Right hindlimb (tissue), 1 donor: ENCODE data around the gene MRPL12.

ENCODE experiments used
- DNase-seq: peaks from one replicate; pipeline ENCODE4 v3.0.0-alpha.2; 2018

Gene MRPL12

DNA sequence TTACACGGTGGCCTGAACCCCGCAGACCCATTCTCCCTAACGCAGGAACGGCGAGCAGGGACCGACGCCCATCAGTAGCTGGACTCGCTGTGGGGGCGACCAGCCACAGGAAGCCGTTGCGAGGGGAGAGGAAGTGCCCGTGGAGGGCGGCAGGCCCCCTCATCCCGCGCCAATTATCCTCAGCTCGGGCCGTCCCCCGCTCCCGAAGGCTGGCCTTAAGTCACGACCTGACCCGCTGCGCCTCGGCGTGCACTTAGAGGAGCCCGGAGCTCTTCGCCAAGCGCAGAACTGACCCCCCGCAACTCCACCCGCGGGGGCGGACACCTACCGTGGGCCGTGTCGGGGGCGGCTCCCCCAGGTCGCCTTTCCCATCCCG is 20.0 kb upstream of the MRPL12 start:
- no peak for DNase-seq

DNA sequence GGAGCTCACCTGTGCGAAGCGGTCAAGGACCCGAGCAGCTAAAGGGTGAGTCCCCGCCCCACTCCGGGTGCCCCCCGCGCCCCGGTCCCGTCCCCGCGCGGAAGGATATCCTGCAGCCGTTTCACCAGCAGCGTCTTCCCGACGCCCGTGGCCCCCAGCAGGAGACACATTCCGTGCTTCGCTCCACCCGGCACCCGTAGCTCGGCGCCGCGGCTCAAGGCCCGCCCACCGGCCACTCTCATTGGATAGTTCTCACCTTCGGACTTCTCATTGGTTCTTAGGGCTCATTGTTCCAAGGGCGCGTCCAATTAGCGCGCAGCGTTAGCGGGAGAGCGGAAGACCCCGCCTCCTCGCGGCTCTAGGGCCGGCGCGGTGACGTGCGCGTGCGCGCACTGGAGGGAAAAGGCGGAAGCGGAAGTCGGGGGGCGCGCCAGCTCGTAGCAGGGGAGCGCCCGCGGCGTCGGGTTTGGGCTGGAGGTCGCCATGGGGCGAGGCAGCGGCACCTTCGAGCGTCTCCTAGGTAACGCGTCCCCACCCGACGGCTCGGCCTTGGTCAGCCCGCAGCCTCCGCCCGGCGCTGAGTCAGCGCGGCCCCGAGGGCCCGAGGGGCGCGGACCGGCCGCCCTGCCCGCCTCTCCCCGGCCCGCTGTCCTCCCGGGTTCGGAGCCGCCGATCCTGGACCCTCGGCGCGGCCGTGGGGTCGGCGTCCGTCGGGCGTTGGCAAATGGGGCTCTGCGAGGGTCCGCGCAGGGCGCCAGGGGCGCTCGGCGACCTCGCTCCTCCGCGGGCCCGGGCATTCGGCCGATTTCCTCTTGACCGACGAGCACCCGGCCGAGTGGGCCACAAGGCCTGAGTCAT is 19.4 kb upstream of the MRPL12 start, which contains the start of the genes ARL16 and HGS:
Gene ARL16 (minus strand): TSS at position 214 of the 858 bp plus-strand sequence. CDS start 44 bp downstream, at position 170.
Gene HGS (plus strand): TSS at position 428 of the 858 bp plus-strand sequence. CDS start 56 bp downstream, at position 484.
- peak; percentile 99 for DNase-seq

GRCh38 chr17:81684442-81684911 is 18.7 kb upstream of the MRPL12 start:
- DNase-seq: no peak

- no peak for DNase-seq
Measured at GRCh38 chr17:81685108-81685507, 18.1 kb upstream of the MRPL12 start.

DNA sequence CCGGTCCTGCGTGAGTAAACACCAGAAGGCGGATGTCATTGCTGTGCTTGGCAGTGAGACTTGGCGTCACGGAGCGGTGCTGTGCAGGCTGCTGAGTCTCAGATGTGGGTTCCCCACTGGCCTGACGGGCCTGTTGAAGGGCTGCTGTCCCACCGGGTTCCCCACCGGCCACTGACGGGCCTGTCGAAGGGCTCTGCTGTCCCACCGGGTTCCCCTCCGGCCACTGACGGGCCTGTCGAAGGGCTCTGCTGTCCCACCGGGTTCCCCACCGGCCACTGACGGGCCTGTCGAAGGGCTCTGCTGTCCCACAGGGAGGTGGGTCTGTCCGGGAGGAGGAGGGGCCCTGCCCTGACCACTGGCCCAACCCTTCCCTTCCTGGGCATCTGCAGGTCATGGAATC is 16.6 kb upstream of the MRPL12 start:
- no peak for DNase-seq

GRCh38 chr17:81687770-81688541 is 15.2 kb upstream of the MRPL12 start:
- no peak for DNase-seq

GRCh38 chr17:81688616-81689015 is 14.6 kb upstream of the MRPL12 start:
- no peak for DNase-seq

DNA sequence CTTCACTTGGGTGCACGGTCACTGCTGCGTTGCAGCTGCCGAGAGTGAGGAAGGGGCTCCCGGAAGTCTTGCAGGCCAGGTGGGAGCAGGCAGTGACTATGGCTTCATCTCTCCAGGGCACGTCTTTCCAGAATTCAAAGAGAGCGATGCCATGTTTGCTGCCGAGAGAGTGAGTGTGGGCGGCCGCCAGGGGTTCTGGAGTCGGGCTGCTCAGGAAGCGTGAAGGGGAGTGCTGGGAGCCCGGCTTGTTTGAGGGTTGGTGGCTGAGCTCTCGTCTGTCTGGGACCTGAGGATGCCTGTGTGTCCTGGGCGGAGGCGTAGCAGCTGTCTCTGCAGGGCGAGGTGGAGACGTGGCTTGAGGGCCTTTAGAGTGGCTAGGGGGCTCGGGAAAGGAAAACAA is 13.1 kb upstream of the MRPL12 start:
- DNase-seq: no peak

GRCh38 chr17:81690549-81690948 is 12.6 kb upstream of the MRPL12 start:
- no peak for DNase-seq

GRCh38 chr17:81691196-81691595 is 12.0 kb upstream of the MRPL12 start:
- DNase-seq: no peak

- no peak for DNase-seq
Measured at GRCh38 chr17:81691608-81692007, 11.6 kb upstream of the MRPL12 start.

DNA sequence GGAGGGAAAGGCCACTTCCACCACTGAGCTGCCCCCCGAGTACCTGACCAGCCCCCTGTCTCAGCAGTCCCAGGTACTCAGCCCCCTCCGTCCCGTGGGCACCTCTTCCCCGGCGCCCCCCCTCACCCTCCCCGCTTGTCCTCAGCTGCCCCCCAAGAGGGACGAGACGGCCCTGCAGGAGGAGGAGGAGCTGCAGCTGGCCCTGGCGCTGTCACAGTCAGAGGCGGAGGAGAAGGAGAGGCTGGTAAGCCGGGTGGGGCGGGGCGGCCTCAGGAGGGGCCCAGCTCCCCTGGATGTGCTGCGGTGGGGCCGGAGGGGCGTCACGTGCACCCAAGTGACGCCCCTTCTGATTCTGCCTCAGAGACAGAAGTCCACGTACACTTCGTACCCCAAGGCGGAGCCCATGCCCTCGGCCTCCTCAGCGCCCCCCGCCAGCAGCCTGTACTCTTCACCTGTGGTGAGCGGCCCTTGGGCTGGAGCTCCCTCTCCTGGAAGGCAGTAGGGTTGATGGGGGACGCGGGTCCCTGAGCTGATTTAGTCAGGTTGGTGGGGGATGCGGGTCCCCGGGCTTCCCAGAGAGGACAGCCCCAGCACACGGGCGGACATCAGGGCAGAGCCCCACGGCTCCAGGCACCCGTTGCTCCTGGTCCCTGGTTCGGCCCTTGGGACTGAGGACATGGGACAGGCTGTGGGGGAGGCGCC is 9.5 kb upstream of the MRPL12 start:
- DNase-seq: no peak

DNA sequence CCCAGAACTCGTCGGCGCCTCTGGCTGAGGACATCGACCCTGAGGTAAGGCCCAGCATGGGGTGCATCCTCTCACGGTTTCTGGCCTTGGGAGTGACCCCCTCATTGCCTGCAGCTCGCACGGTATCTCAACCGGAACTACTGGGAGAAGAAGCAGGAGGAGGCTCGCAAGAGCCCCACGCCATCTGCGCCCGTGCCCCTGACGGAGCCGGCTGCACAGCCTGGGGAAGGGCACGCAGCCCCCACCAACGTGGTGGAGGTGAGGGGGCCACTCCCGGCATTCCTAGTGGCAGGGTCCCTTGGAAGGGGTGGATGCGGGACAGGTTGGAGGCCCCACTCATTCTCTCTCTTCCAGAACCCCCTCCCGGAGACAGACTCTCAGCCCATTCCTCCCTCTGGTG is 8.4 kb upstream of the MRPL12 start:
- no peak for DNase-seq

- no peak for DNase-seq
Measured at GRCh38 chr17:81695211-81695610, 8.0 kb upstream of the MRPL12 start.

GRCh38 chr17:81695801-81696200 is 7.4 kb upstream of the MRPL12 start:
- no peak for DNase-seq

DNA sequence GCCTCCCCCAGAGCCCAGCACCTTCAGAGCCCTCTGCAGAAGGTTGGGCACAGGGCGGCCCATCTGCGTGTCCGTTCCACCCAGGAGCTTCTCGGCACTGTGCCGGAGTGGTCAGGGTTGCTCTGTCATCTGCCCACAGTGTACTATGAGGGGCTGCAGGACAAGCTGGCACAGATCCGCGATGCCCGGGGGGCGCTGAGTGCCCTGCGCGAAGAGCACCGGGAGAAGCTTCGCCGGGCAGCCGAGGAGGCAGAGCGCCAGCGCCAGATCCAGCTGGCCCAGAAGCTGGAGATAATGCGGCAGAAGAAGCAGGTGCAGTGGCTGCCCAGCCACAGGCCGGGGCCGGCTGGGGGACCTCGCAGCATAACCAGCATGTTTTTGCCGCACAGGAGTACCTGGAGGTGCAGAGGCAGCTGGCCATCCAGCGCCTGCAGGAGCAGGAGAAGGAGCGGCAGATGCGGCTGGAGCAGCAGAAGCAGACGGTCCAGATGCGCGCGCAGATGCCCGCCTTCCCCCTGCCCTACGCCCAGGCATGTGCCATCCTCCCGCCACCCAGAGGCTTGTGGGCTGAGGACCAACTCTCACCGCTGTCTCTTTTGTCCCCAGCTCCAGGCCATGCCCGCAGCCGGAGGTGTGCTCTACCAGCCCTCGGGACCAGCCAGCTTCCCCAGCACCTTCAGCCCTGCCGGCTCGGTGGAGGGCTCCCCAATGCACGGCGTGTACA is 6.8 kb upstream of the MRPL12 start:
- no peak for DNase-seq

DNA sequence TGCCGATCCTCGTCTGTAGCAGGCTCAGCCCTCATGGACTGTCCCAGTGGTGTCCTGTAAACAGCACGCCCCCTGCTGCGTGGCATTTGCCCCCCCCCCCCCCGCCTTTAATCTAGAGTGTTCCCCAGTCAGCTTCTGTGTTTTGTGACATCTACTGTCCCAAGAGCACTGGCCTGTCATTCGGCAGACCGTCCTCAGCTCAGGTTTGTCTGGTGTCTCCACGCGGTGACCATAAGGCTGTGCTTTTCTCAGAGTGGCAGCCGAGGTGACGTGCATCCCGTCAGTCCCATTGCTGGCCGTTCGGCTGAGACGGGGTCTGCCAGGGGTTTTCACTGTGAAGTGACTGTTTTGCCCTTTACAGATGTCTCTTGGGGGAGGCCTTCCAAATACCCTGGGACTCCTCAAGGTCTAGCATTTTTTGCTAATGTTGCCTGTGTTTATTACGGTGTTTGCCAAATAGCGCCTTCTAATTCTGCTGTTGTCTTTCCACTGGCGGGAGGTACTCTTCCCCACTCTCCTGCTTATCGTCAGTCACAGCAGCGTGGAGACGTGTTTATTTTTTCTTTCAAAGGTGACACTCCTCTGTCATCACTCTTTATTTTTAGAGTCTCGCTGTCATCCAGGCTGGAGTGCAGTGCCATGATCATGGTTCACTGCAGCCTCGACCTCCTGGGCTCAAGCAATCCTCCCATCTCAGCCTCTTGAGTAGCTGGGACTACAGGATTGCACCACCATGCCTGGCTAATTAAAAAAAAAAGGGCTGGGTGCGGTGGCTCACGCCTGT is 5.7 kb upstream of the MRPL12 start:
- DNase-seq: no peak

DNA sequence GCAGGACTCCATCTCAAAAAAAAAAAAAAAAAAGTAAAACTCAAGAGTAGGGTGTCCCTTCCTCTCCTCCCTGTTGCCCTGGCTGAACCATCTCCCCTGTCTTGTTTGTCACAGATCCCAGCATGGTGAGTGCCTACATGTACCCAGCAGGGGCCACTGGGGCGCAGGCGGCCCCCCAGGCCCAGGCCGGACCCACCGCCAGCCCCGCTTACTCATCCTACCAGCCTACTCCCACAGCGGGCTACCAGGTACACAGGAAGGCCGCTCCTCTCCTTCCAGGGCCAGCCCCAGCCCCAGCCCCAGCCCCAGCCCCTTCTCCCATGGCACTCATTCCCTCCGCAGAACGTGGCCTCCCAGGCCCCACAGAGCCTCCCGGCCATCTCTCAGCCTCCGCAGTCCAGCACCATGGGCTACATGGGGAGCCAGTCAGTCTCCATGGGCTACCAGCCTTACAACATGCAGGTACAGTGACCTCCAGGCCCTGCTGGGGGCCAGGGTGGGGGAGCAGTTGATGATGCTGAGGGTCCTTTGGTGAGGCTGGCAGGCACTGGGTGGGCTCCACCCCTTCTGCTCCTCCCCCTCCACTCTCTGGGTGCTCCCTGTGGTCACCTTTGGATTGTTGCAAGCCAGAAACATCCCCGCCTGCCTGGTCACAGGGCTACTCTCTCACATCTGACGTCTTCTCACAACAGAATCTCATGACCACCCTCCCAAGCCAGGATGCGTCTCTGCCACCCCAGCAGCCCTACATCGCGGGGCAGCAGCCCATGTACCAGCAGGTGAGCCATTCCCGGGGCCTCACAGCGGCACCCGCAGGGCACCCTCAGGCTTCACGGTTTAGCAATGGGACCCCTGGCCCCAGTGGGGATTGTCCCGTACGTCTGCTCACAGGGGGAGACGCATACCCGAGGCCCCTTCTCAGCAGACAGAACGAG is 2.5 kb upstream of the MRPL12 start:
- no peak for DNase-seq

GRCh38 chr17:81701288-81702071 is 1.7 kb upstream of the MRPL12 start:
- no peak for DNase-seq
